DLD1 (cell line): ENCODE results near the gene ELMO1.

ENCODE experiments used
- in situ Hi-C: cut with HindIII; loops from 2 replicates; pipeline ENCODE4 v1.10.0; 2017; ENCODE audit warnings: low sequenced_read_pairs

ELMO1 gene

DNA sequence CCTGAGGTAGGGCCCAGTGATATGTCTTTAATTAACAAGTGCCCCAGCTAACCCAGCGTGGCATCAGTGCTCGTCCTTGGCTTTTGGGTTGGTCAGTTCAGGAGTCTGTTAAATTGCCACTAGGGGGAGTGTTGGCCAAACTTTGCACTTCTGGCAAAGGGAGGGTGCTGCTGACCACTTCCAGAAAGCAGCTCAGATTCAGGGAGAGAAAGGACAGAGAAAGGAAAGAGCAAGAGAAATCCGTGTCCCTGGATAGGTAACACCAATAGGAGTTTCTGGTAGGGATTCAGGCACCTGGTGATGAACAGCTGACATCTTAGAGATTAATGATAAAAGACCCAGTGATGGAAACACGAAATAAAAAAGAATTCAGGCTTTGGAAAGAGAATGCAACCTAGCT, 481.3 kb downstream of the ELMO1 start:
- in situ Hi-C loops = loop anchor here (25.0 kb wide), 1 partner anchor 480 kb away; no protein-coding TSS in a partner anchor

DNA sequence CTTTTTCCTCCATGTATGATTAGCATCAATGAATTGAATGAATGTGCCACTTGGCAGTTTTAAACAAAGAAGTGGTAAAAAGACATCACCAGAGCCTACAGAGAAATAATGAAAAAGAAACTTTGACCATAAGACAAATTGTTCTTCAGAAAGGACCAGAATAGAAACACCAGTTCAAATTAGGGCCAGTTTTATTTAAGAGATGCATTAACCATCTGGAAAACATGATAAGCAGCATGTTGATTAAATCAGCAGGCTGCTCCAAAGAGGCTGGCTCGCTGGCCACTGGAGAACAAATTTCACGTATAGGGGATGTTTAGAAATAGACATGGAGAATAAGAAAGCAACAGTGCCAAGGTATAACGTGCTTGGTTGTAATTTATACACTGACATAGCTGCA, 482.0 kb downstream of the ELMO1 start:
- in situ Hi-C loops = loop anchor here (25.0 kb wide), 1 partner anchor 479 kb away; no protein-coding TSS in a partner anchor

DNA sequence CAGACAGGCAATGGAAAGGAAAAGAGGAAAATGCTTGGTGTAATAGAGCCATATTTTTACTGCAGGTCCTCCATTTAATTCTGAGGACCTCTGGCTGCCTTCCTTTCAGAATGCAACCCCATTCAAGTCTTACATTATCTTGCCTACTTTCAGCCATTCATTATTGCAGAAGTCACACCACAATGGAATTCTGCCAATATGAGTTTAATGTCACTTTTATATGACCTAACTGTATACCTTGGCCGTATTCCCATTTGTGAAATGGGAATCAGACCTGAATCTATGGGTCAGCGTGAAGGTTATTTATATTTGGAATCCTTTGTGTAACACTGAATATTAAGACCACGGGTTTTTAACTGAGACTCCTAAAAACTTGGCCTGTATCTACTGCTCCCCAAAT, 482.6 kb downstream of the ELMO1 start:
- in situ Hi-C loops = loop anchor here (25.0 kb wide), 1 partner anchor 479 kb away; no protein-coding TSS in a partner anchor

DNA sequence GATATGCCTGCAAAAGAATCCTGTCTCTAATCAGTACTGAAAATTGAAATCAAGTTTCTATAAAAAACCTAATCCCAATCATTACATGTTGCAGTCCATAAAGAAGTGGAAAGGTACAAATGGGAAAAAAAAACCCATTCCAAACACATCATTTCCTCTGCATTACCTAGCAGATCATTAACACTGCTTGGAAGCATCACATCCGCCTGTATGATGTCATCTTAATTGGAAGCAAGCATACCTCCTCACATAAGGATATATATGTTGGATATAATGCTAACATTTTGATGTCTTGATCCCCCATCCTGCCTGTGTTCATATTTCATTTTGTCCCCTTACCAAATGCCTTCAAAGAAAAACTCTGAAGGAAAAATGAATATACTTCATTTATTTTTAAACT, 483.0 kb downstream of the ELMO1 start:
- in situ Hi-C loops = loop anchor here (25.0 kb wide), 1 partner anchor 478 kb away; no protein-coding TSS in a partner anchor

DNA sequence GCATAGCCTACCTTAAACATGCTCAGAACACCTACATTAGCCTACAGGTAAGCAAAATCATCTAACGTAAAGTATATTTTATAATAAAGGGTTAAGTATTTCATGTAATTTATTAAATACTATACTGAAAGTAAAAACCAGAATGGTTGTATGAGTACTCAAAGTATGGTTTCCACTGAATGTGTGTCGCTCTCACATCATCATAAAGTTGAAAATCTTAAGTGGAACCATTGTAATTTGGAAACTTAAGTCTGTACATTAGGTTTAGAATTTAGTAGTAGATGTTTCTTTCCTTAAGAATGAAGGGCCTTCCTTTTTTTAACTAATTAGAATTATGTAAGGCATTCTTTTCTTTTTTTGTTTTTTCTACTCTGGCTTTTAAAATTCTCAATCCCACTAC, 484.4 kb downstream of the ELMO1 start:
- in situ Hi-C loops = loop anchor here (25.0 kb wide), 1 partner anchor 477 kb away; no protein-coding TSS in a partner anchor

DNA sequence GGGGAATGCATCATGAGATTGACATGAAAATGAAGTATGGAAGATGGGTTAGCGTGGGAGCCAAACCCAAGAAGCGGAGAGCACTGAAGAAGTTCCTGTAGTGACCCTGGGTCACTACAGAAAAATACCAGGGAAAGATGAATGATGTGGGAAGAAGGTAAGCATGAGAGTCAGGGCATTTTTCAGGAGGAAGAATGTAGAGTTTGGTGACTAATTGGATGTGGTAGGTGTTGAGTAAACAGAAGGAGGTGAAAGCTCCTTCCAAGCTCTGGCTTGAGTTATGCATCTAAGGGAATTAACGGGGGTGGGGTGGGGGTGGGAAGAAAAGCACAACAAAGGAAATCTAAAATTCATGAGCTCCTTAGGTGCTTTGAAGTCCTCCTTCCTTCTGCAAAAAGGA, 486.3 kb downstream of the ELMO1 start:
- in situ Hi-C loops = loop anchor here (25.0 kb wide), 1 partner anchor 475 kb away; no protein-coding TSS in a partner anchor

DNA sequence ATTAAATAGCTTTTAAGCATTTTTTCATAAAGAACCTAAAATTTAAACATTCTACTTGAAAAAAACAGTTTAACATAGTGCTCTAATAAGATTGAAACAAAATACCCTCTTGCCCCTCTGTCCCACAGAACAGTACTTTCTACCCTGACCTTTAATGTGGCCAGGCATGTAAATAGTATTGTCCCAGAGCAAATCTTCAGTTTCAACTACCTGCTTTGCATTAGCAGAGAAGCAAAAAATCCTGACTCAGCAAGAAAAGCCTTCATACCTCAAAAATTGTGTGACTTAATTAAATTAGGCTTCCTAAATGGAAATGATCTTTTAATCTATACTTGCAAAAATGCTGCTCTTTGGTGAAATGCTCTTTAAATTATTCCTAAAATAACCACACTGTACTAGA, 487.0 kb downstream of the ELMO1 start:
- in situ Hi-C loops = loop anchor here (25.0 kb wide), 1 partner anchor 474 kb away; no protein-coding TSS in a partner anchor

DNA sequence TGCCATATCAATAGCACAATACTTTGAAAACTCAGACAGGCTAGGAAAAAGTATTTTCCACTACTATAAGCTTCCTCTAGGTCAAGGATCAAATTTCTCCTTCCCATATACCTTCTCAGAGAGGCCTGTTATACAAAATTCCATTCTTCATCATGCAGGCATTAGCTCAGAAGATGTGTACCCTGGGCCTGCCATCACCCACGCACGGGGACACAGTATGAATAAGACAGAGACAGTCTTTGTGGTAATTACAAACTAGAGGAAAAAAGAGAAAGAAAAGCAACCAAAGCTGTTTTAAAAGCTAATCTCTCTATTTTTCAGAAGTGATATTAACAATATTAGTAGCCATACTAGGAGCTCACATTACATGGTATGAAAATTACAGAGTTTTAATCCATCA, 487.6 kb downstream of the ELMO1 start:
- in situ Hi-C loops = loop anchor here (25.0 kb wide), 1 partner anchor 474 kb away; no protein-coding TSS in a partner anchor

DNA sequence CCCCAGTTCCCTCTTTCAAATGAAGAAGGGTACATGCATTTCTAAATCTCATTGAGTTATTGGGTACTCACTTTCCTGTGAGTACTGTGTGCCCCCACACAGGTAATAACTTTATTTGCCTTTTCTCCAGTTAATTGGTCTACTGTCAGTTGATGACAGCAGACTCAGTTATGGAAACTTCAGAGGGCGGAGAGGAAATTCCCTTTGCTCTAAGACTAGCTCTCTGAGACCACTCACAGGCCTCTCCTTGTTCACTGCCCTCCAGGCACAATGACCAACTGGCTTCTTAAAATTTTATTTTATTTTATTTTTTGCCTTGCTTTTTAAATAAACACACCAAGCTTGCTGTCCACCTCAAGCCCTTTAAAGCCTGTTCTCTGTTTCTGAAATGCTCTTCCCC, 488.6 kb downstream of the ELMO1 start:
- in situ Hi-C loops = loop anchor here (25.0 kb wide), 1 partner anchor 473 kb away; no protein-coding TSS in a partner anchor

DNA sequence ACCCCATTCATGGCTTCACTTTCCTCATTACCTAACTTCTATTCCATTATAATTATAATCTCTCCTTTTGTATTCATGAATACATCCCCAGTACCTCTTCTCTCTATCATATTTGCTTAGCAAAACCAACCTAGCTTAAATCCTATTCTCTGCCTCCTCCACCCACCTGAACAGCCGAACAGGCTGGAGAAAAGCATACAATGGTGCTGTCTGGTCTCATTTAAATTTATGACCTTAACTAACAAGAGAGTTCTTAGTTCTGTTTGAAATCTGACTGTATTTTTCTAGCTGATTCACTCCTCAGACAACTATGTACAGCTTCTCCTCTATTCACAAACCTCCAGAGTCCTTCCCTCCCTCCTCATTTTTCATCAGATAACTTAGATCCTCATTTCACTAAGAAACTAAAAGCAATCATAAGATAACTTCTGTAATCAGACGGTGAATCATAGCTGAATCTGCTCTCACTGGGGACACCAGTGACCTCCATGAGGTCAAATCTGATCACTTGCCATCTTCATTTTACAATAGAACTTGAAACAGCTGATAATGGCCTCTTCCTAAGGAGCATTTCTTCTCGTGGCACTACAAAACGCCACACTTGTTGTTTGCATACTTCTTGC, 490.4 kb downstream of the ELMO1 start:
- in situ Hi-C loops = loop anchor here (25.0 kb wide), 1 partner anchor 471 kb away; no protein-coding TSS in a partner anchor

DNA sequence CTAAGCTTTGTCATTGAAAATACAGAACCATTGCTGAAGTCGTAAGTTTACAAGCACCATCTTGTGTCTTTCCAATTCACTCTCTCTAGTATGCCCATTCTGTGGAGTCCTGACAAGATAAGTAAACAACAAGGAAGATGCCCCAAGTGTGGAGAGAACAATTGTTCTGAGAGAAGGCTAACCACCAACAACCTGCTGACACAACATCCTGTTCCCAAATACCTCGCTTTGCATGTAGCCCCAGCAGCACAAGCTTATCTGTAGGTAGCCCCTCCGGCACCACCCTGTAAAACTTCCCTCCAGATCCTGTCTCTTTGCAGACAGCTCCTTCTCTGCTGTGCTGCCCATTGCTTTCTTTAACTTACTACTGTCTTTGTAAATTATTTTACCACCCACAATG, 491.0 kb downstream of the ELMO1 start:
- in situ Hi-C loops = loop anchor here (25.0 kb wide), 1 partner anchor 470 kb away; no protein-coding TSS in a partner anchor

DNA sequence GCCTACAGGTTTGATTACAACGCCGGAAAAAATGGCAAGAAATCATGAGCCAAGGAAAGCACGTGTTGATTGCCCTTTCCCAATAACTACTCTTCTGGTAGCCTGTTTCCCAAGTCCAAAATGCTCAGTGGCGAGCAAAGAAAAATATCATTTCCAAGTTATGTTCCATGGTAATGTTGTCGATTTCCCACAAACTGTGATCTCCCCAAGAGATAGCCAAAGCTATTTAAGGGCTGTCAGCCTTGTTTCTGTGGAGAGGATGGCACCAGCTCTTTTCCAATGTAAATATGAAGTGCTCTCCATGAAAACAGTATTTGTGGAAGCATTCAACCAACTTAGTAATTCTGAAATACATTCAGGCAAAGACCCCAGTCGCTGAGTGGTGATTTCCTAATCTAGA, 491.9 kb downstream of the ELMO1 start:
- in situ Hi-C loops = loop anchor here (25.0 kb wide), 1 partner anchor 470 kb away; no protein-coding TSS in a partner anchor

DNA sequence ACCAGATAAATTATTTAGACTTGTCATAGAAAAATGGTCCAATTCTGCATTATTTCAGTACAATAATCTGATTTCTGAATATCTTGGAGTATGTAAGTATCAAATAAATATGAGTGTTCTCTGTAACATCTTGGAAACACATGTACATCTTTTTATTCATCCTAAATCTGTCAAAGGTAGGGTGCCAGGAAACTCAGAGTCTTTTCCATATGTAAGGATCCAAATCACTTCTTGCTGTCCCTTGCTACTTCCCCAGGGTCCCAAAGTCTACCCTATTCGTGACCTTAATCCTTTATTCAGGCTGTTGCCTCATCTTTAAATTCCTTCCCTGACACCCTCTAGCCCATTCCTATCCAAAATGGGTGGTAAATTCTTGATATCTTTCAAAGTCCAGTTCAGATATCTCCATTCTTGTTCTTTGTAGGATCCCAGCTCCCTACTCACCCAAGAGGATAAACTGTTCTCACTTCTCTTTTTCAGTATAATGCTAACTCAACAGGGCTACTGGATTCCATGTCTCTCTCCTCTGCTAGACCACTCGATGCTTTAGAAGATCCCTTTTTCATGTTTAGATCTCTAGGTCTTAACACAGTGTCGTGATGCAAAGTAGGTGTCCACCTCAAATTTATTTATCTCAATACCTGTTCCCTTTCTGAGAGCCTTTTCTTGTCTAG, 493.1 kb downstream of the ELMO1 start:
- in situ Hi-C loops = loop anchor here (25.0 kb wide), 1 partner anchor 468 kb away; no protein-coding TSS in a partner anchor

DNA sequence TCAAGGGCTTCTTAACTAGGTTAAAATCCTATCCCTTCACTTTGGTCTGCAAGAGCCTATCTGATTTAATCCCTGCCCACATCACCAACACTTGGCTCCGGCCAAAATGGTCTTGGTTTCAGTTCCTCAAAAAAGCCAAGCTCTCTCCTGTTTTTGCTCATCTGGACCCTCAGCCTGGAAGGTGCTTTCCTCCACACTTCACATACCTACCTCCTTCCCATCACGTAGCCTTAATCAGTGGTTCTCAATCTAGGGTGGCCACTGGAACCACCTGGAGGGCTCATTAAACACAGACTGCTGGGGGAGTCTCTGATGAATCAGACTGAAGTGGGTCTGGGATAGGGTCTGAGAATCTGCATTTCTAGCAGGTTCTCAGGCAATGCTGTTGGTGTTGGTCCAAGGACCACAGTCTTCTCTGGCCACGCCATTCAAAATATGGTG, 497.4 kb downstream of the ELMO1 start:
- in situ Hi-C loops = loop anchor here (25.0 kb wide), 1 partner anchor 464 kb away; no protein-coding TSS in a partner anchor

DNA sequence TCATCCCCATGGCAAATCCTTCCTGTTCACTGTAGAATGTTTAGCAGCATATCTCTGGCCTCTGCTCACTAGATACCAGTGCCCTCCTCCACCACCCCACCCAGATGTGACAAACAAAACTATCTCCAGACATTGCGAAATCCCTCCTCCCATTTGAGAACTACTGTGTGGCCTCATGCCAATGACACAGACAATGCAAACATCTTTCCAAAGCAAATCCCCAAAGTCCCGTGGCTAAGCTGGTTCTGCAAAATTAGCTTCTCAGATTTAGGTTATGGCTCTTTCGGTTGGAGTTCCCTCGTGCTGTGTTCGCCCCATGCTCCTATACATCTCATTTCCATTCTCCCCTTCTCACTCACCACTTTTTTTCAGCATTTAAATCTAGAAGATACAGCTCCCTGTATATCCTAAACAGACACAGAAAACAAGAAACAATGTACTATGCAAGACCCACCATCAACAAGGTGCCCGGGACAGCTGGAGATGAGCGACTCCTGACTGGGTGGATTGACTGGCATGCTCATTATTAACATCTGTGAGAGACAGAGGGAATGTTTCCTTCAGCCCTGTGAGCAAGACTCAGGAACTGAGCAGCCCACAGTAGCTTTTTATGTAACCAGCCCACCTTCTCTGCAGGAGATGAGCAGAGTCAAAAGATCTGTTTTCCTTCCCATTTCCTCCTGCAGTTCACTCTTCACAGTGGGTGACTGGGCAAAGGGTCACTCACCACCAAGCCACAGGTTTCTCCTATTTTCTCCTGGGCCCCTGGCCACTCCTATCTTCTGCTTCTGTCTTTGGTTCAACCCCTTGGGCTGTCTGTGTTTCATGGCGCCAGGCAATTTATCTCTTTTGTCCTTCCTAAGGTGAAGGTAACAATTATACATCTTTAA, 498.7 kb downstream of the ELMO1 start:
- in situ Hi-C loops = loop anchor here (25.0 kb wide), 1 partner anchor 463 kb away; no protein-coding TSS in a partner anchor

DNA sequence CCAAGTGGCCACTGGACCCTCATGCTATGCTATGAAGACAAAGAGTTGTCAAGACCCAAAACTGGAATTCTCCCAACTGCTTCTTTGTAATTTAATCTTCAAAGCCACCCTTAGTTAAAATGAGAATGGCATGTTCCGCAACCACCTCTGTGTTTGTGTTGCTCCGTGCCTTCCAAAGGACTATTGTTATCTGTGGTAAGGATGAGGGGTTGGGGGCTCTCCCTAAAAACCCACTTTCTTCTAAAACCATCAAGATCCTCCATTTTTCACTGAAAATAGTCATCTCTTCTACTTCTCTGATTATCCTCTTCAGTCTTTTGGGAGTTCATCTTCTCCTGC, 502.3 kb downstream of the ELMO1 start:
- in situ Hi-C loops = no loop called here

DNA sequence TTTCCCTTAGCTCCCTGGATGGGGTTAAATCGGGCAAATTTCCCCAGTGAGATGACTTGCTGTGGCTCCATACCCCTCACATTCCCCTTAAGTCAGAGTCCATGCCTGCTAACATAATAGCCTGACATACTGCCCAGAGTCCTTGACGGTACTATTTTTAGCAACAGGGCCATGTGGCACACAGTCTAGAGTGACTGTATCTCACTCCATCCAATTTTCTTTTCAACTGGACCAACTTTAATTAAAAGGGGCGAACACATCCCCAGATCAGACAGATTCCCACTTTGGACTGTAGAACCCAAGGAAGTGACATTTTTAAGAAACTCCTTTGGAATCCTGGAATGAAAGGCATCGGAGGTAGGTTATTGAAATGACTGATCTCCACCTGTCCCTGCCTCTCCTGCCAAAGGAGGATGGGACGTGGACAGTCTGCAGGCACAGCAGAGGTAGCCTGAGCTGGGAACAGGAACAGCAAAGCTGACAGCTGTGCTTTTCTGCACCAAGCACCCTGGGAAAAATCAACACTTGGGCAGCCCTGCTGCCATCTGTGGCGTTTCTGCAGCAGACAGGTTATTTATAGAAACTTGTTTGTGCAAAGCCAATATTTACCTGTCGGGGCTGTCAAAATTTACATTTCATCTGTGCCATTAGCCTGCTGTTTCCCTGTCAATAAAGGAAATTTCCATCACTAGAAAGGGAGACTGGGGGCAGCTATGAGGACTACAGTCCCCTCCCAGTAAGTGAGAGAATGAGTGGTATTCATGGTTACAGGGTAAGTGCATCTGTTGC, 502.9 kb downstream of the ELMO1 start:
- in situ Hi-C loops = no loop called here

DNA sequence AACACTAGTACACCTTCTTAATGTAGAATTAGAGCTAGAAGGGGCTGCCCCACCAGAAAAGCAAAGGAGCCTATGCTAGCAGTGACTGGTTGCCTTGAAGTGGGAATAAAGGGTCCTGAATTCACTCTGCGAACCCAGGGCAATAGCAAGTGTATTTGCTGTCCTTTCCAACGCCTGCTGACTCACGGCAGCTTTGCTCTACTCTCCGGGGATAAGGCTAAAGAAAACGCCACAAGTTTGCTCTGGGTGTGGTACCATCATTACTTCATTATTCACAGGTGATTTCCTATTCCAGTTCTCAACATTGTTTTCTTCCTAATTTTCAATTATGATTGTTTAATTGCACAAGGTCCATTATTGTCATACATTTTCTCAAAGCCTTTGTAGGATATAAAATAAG, 503.8 kb downstream of the ELMO1 start:
- in situ Hi-C loops = no loop called here

DNA sequence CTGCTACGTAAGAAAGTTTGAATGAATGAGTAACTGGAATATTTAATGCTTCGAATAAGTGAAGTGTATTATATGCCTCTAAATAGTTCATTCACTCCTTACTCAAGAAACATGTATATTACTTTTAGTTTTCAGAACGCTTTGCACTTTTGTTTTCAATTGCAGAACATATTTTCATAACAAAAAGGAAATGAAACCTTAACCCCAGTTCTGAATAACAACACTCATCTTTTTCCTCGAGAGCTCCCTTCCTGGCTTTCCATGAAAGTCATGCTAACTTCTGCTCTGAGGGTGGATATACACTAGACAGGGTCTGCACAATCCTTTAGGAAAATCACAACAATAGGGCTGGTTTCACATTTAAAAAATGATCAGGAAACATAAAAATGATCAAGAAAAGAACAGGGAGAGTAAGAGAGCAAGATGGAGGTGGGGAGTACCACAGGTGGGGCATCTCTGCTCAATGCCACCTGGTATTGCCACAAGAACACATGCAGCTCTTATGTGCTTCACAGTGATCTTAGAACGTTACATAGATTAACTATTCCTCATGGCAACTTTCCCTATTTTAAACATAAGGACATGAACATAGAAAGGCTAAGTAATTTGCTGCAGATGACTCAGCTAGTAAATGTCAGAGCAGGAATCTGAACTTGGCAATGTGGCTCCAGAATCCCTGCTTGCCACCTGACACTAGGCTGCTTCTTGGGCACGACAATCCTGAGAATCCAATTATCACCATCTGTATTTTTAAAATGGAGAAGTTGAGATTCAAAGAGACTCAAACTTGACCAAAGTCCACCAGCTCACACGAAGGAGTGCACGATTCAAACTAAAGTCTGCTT, 504.9 kb downstream of the ELMO1 start:
- in situ Hi-C loops = no loop called here
